Measurements from ENCODE around the gene ACR.

ACR gene

DNA sequence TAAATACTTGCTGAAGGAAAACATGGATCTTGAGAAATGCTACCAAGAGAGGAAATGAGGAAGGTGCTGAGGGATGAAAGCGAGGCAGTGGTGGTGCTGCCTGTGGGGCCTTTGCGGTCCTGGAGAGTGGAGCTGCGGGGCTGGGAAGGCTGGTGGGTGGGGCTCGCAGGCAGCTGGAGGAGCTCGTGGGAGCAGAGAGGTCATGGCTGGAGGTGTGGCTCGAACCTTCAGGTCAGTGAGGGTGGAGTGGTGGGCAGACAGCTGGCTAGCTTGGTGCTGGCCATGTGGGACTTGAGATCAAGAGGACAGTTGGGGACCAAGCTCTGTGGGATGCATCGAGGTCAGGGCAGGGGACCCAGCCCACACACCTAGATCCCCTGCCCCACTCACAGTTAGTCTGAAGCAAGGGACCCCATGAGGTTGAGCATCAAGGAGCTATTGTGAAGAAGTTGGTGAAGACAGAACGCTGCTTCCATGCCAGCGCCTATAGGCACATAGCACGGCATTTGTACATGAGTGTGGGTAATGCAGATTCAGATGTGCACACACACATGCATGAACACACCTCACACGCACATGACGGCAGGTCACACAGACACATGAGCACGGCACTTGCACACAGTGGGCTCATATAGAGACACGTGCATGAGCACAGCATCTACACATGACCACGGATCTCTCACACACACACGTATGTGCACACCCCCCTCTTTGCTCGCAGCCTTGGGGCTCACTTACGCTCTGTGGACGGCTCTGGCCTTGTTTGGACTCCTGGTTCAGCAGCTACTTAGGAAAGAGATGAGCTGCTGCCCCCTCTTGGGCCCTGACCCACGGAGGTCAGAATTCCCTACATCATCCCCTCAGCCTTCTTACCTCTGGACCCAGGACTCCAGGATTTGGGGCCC lies 34.9 kb upstream of the ACR start:
- DNase-seq (ENCODE audit: low spot score), result no peak

GRCh38 chr22:50703726-50704509 lies 34.1 kb upstream of the ACR start:
- DNase-seq (ENCODE audit: low spot score), result no peak

- no peak for DNase-seq (ENCODE audit: low spot score)
Observed at GRCh38 chr22:50704510-50705218, 33.3 kb upstream of the ACR start.

- no peak for DNase-seq (ENCODE audit: low spot score)
Observed at GRCh38 chr22:50705219-50705691, 32.7 kb upstream of the ACR start.

DNA sequence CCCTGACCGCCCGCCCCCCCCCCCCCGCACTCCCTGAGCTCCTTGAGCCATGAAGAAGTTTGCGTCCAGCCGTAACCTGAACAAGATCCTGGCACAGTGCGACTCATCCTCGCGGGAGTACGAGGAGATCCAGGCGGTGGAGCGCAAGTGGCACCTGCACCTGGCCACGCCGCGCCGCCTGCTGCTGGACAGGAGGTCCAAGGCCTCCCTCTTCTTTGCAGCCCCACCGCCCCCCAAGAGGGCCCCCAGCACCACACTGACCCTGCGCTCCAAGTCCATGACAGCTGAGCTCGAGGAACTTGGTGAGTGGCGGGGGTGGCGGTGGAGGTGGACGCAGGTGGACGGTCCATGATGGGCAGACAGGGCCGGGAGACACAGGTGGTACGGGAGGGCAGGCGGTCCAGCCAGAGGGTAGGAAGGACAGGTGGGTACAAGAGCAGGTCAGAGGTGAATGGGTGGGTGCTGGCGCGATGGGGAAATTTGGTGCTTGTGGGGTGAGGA lies 32.1 kb upstream of the ACR start:
- DNase-seq (ENCODE audit: low spot score), result no peak

GRCh38 chr22:50706481-50707125 lies 31.4 kb upstream of the ACR start:
- DNase-seq (ENCODE audit: low spot score), result no peak

DNA sequence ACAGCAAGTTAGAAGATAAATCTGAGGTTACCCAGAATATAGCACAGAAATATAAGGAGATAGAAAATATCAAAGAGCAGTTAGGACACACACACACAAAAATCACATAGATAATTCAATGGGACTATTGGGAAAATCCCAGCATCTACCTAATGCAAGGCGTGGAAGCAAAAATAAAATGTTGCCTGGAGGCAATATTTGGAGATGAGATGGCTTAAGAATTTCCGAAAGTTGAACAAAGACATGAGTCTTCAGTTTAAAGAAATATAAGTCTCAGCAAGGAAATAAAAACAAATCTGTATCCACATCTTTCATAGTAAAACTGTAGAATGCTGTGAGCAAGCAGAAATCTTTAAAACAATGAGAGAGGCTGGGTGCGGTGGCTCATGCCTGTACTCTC lies 29.5 kb upstream of the ACR start:
- DNase-seq (ENCODE audit: low spot score), result no peak

DNA sequence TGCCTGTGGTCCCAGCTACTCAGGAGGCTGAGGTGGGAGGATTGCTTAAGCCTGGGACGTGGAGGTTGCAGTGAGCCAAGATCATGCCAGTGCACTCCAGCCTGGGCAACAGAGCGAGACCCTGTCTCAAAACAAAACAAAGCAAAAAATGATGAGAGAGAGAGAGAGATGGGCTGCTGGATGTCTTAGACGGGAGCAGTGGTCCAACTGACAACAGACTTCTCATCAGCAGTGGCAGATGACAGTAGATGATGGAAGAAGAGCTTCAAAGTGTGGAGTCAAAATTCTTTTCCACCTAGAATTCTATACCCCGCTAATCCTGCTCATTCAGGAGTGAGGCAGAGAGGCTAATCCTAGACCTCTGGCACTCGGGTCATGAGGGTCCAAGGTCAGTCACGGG lies 29.0 kb upstream of the ACR start:
- DNase-seq (ENCODE audit: low spot score), result no peak

GRCh38 chr22:50710221-50710620 lies 27.8 kb upstream of the ACR start:
- no peak for DNase-seq (ENCODE audit: low spot score)

GRCh38 chr22:50710886-50711285 lies 27.1 kb upstream of the ACR start:
- no peak for DNase-seq (ENCODE audit: low spot score)

DNA sequence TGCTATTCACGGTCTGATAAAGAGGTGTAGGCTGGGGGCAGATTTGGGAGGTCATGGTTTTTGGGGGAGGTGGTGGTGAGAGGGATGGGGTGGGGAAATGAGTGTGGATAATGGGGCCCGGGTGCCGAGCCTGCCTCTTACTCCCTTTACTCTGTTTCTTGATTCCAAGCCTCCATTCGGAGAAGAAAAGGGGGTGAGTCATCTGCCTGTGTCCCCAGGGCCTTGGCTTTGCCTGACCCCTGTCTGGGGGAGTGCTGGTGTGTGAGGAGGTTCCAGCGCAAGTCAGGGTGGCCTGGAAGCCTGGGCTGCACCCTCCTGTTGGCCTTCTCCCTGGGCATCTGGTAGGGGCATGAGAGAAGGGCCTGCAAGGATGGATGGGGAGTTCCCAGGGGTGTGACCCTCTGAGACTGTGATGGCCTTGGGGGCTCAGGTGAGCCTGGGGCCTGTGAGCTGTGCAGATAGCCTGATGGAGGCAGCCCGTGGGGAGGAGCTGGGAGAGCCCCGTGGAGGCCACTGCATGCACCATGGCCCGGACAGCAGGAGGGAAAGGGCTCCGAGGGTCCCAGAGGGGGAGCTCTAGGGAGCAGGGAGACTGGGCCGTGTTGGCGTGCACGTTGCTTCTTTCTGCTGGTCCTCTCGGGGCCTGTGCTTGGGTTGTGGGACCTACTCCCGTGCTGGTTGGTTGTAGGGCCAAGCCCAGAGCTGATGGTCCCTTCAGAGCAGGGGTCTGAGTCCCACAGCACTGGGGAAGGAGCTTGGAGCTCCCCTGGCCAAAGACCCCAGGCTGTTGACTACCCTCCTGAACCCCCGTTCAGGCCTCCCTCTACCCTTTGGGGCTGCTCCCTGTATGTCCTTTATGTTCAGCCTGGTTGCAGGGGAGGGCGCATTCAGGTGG lies 26.3 kb upstream of the ACR start:
- no peak for DNase-seq (ENCODE audit: low spot score)

DNA sequence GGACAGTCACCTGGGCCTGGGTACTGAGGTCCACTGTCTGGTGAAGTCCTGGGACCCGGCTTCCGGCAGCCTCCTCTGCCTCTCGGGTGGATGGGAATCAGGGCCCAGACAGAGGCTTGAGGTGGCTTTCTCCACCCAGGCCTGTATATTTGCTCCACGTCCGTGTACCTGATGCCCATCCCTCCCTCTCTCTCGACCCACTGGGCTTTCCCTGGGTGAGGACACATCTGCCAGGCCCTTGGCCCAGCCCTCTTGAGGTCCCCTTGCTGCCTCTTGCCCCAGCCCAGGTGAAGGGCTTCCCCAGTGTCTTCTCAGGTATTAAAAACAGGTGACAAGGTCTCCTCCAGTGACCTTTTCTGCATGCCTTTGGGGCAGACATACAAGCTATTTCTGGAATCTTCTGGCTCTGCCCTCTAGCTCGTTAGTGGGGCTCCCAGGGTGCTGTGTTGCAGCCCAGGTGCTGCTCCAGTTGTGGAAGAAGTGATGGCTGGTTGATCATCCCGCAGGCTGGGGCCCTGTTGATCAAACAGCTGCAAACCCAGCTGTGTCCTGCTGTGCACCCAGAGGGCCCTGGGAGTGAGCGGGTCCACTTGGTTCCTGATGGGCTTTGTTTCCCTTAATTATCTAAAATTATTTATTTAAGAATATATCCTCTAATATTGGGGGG lies 25.5 kb upstream of the ACR start:
- DNase-seq (ENCODE audit: low spot score), result no peak

GRCh38 chr22:50713008-50713385 lies 25.0 kb upstream of the ACR start:
- DNase-seq (ENCODE audit: low spot score), result no peak

DNA sequence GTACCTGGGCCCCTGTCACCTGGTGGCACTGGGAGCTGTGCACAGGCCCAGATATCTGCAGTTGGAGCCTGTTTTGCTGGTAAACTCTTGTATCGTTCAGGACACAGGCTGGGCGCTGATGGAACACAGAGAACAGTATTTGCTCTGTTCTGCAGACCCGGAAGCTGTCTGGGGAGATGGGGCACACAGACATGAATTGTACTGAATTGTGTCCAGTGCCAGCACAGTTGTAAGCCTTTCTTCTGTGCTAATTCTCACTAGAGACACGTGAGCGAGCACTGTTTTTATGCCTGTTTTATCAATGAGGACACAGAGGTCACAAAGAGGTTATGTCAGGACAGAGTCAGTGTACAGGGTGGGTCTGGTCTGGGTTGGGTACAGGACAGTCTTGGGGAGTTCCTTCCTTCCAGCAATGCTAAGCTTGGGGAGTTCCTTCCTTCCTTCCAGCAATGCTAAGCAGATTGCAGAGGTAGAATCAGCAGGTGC lies 24.4 kb upstream of the ACR start:
- no peak for DNase-seq (ENCODE audit: low spot score)

DNA sequence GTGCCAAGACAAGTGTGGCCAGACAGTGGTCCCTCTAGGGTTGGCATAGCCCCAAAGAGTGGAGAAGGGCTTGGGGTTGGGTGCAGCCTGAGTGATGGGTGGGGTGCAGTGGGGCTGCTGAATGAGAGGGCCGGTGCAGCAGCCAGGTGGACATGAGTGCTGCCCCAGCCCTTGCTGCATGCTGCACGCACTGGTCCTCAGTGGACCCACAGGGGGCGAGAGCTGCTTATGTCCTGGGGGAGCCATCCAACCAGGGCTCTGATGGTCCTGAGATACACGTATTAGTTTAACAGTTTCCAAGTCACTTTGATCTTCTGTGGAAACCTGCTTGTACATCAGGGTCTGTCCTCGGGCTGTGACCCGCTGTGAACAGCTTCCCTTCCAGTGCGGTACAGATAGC lies 23.9 kb upstream of the ACR start:
- DNase-seq (ENCODE audit: low spot score), result no peak

DNA sequence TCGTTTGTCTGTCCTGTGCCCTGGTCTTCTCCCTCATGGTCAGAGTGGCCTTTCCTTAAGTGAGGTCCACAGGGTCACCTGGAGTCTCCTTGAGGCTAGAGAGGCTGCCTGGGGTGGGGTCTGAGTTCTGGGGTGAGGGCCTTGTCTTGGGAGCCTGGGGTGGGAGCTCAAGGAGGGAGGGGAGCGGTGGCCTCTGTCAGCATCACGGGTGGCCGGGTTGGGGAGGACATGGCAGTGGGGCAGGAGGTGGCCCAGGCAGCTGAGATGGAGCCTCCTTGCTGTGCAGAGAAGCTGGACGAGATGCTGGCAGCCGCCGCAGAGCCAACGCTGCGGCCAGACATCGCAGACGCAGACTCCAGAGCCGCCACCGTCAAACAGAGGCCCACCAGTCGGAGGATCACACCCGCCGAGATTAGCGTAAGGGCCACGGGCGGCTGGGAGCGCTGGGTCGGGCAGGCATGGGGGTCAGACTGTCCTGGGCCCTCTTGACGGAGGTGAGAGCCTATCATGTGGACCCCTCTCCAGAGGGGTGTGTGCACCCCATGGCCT lies 23.3 kb upstream of the ACR start:
- no peak for DNase-seq (ENCODE audit: low spot score)

DNA sequence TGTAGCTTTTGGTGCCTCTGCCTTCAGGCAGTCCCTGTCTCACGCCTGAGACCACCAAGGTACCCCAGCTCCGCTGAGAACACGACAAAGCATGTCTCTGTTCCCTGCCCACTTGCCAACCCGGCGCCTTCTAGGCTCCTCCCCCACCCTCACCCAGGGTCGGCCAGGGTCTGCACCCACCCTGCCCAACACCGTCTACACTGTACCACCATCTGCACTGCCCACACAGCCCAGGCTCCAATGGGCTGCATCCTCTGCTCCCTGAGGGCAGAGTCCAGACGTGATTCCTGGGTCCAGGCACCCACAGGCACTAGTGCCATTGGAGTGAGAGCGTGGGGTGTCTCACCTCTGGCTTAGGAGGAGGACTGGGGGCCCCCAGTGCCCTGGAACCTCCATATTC lies 22.8 kb upstream of the ACR start:
- no peak for DNase-seq (ENCODE audit: low spot score)

GRCh38 chr22:50715776-50716175 lies 22.2 kb upstream of the ACR start:
- no peak for DNase-seq (ENCODE audit: low spot score)

DNA sequence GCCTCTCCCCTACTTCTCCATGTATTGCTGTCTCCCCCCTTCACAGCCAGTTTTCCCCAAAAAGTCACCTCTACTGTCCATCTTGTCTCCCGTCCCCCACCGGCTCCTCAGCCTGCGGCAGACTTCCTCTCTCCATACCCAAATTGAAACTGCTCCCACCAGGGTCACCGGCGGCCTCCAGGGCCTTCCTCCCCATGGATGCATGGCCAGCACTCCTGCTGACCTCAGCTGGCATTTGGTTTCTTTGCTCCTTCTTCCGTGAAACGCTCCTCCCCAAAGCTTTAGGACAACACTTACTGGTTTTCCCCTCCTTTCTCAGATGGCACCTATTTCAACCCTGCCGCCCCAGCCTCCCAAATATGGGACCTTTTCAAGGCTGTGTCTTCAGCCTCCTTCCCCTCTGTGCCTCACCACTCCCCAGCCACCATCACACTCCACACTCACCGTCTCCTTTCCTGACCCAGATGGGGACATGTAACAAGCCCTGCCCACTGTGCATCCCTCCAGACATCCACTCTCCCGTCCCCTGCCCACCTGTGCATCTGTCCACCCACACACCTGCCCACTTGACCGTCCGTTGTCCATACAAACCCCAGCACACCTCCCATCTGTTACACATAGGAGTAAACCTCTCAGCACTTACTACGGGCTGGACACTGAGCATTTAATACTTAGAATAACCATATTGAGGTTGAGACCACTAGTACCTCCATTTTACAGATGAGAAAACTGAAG lies 21.5 kb upstream of the ACR start:
- DNase-seq (ENCODE audit: low spot score), result no peak

Data from D341Med (cell line).